ENCODE data around the gene RPA1.

DNA sequence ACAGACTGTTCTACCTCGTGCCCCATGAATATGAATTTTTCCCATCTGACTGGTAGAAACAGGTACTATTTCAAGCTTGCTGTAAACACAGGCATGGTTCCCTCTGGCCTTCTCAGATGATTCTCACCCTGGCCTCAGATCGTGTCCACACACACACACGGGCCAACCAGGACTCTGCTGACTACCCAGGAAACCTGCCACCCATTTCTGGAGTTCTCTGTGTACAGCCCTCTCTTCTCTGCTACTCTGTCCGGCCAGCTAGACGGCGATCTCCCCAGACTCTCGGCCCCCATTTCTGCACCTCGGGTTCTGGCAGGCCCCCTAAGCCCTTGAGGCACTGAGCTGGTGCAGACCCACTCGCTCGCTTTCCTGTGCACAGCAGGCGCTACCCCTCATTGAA lies 31.2 kb downstream of the RPA1 start:
- TF ChIP-seq CTCF (IDR thresholded peaks at IDR 0.05): no peak
- no peak for TF ChIP-seq POLR2A (IDR thresholded peaks at IDR 0.05)
